ENCODE results near the gene SART3.

Gene SART3

DNA sequence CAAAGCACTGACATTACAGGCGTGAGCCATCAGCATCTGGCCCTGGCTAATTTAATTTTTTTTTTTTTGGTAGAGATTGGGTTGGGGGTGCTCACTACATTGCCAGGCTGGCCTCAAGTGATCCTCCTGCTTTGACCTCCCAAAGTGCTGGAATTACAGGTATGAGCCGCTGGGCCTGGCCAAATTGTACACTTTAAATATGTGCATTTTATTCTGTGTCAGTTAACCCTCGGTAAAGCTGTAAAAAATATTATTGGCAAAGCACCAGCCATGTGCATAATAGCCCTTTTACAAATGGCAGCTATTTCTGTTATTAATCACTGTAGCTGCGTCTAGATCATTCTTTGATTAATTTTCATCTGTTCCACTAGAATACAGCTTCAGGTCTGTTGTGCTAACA is 24.9 kb upstream of the SART3 start:
- no peak for TF ChIP-seq POLR2AphosphoS5 (IDR thresholded peaks at IDR 0.05; ENCODE audit: low read depth, low read length)
- no peak for TF ChIP-seq TAF1 (IDR thresholded peaks at IDR 0.05; ENCODE audit: borderline replicate concordance, low read depth, low read length)
- no peak for TF ChIP-seq POLR2A (IDR thresholded peaks at IDR 0.05; ENCODE audit: low read depth, low read length)
- FAIRE-seq (no peak), DNase-seq (ENCODE audit: insufficient read length) (no peak)

DNA sequence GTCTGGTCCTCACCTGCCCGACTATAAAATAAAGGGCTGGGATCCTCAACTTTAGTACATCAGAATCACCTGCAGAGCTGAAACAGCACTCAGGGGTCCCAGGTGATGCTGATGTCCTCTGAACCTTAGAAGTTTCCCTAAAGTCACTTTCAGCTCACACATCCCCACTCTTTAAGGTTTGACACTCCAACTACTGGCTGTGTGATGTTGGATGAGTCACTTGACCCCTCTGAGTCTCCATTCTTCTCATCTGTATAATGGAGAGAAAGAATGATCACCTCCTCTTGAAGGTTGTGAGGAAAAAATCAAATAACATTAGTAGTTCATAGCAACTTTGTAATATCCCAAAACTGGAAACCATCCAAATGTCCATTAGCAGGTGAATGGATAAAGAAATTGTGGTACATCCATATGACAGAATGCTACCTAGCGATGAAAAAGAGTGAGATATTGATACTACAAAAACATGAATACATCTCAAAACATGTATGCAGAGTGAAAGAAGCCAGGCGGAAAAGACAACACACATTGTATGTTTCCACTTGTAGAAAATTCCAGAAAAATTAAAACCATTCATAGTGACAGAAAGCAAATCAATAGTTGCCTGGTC is 23.6 kb upstream of the SART3 start:
- DNase-seq (ENCODE audit: insufficient read length) (no peak), FAIRE-seq (no peak)
- TF ChIP-seq POLR2A (IDR thresholded peaks at IDR 0.05; ENCODE audit: low read depth, low read length) (no peak), TAF1 (IDR thresholded peaks at IDR 0.05; ENCODE audit: borderline replicate concordance, low read depth, low read length) (no peak), POLR2AphosphoS5 (IDR thresholded peaks at IDR 0.05; ENCODE audit: low read depth, low read length) (no peak)

DNA sequence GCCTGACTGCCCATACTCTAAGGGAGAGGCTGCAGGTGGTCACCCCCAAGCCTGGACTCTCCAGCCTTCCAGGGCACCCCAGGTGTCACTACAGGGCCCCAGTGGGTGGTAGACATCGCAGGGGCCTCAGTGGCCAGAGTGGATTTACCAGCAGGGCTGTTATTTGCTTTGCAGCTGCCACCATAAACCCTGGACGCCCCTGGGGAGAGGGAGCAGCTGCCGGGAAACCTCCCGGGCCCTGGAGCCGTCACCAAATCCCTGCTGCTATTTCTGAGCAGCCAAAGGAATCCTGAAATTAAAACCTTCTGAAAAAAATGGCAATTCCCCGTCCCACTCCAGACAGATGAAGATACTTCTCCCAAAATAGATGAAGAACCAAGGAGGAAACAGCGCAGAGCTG is 23.0 kb upstream of the SART3 start:
- FAIRE-seq (no peak), DNase-seq (ENCODE audit: insufficient read length) (no peak)
- TF ChIP-seq TAF1 (IDR thresholded peaks at IDR 0.05; ENCODE audit: borderline replicate concordance, low read depth, low read length) (no peak), POLR2A (IDR thresholded peaks at IDR 0.05; ENCODE audit: low read depth, low read length) (no peak), POLR2AphosphoS5 (IDR thresholded peaks at IDR 0.05; ENCODE audit: low read depth, low read length) (no peak)

DNA sequence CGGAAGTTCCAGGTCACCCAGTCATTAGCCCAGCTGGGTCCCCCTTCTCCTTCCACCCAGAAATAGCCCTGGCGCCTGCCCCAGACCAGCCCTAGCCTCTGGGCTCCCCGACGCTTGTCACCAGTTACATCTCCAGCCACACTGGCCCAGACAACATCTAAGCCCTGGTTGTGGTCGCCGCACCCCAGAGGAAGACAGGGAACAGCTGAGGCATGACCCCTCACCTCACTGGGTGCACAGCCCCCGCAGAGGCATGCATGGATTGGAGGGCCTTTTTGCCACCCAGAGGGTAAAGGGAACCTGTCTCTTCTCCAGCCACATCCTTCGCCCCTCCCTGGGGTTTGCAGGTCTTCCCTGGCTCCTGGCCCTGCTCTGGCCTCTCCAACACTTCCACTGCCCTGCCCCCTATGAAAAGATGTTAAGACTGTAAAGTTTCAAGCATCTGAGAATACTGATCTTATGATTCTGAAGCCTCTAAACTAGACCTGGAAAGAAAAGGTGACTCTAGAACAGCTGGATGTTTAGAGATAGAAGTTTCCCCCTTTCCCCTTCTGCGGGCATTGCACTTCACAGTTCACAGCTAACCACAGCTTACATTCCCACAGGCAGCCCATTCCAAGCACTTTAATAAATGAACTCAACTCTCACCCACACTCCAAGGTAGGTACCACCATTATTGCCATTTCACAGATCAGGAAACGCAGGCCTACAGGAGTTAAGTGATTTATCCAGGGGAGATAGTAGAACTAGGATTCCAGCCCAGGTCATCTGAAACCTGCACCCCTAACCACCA is 22.2 kb upstream of the SART3 start:
- DNase-seq (ENCODE audit: insufficient read length) (no peak), FAIRE-seq (no peak)
- TF ChIP-seq TAF1 (IDR thresholded peaks at IDR 0.05; ENCODE audit: borderline replicate concordance, low read depth, low read length) (no peak), POLR2AphosphoS5 (IDR thresholded peaks at IDR 0.05; ENCODE audit: low read depth, low read length) (no peak), POLR2A (IDR thresholded peaks at IDR 0.05; ENCODE audit: low read depth, low read length) (no peak)

DNA sequence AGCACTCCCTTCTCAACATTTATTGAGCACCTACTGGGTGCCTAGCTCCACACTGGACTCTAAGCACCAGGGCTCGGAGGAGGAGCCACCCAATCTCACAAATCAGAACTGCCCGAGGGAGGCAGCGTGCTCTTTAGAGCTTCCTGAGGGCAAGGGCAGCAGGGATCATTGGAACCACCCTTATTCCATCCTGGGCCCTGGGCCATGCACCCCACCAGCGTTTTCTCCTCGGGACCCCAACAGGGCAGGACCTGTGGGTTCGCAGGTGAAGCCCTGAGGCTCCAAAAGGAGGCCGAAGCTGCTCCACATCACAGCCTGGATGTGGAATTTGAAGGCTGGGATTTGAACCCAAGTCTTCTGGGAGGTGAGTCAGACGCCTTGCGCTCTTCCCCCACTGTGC is 21.5 kb upstream of the SART3 start:
- no peak for FAIRE-seq
- DNase-seq (ENCODE audit: insufficient read length): no peak
- TF ChIP-seq TAF1 (IDR thresholded peaks at IDR 0.05; ENCODE audit: borderline replicate concordance, low read depth, low read length): no peak
- TF ChIP-seq POLR2A (IDR thresholded peaks at IDR 0.05; ENCODE audit: low read depth, low read length): no peak
- TF ChIP-seq POLR2AphosphoS5 (IDR thresholded peaks at IDR 0.05; ENCODE audit: low read depth, low read length): no peak

DNA sequence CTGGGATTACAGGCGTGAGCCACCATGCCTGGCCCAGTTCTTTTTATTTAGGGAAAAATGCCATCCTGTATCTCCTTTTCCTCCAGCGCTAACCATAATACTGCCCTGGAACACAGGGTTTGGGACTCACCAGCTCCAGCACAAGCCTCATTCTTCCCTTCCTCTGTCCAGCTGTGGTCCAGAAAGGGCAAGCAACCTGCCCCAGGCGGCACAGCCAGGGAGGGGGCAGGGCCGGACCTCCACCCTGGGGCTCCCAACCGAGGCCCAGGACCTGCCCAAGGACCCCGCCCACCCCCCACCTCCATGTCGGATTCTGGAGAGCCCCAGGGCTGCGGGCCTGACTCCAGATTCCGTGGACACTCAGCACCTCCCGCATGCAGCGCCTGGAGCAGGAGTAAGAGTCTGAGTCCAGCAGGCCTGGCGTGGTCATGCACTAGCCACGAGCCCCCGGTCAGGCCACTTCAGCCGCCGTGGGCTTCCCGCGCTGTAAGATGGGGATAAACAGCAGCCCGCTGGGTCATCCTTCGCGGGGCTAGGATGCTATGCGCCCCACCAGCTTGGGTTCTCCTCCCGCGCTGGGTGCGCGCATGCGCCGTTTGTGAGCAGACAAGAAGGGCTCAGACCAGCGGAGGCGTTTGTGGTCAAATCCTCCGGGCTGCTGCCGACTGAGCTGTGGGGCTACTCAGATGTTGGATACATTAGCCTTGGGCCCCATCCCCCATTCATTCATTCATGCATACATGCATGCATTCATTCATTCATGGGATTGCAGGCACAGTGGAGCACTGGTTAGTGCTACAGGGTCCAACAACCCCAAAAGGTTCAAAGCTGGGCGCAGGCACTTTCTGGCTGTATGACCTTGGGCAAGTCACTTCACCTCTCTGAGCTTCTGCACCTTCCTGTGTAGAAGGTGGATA is 20.6 kb upstream of the SART3 start:
- TF ChIP-seq TAF1 (IDR thresholded peaks at IDR 0.05; ENCODE audit: borderline replicate concordance, low read depth, low read length): no peak
- no peak for TF ChIP-seq POLR2AphosphoS5 (IDR thresholded peaks at IDR 0.05; ENCODE audit: low read depth, low read length)
- no peak for DNase-seq (ENCODE audit: insufficient read length)
- FAIRE-seq: no peak

DNA sequence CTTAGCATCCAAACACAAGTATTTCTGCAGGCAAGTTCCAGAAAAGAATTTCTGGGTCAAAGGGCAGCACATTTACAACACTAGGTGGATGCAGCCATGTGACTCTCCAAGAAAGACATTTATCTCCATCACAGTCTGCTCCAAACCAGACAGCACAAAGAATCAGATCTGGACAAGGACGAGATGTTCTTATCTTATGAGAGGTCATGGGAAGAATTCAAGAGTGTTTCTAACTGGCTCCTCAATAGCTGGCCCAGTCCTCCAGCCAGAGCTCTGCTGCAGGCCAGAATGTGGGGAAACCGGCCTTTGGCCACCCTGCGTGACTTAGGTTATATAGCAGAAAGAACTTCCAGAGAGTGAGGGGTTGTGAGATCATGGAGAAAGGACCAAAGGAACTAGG is 19.6 kb upstream of the SART3 start:
- no peak for FAIRE-seq
- TF ChIP-seq POLR2A (IDR thresholded peaks at IDR 0.05; ENCODE audit: low read depth, low read length) (no peak), POLR2AphosphoS5 (IDR thresholded peaks at IDR 0.05; ENCODE audit: low read depth, low read length) (no peak)
- no peak for DNase-seq (ENCODE audit: insufficient read length)

DNA sequence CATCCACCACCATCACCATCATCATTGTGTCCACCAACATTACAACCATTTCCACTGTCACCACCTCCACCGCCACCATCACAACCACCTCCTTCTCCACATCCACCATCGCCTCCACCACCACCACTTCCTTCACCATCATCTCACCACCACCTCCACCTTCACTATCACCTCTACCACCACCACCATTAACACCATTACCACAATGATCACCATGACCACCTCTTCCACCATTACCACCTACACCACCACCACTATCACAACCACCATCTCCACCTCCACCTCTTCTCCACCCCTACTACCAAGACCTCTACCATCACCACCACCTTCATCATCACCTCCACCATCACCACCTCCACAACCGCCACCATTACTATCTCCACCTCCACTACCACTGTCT is 17.8 kb upstream of the SART3 start:
- no peak for TF ChIP-seq POLR2AphosphoS5 (IDR thresholded peaks at IDR 0.05; ENCODE audit: low read depth, low read length)
- TF ChIP-seq POLR2A (IDR thresholded peaks at IDR 0.05; ENCODE audit: low read depth, low read length): no peak
- no peak for TF ChIP-seq TAF1 (IDR thresholded peaks at IDR 0.05; ENCODE audit: borderline replicate concordance, low read depth, low read length)
- DNase-seq (ENCODE audit: insufficient read length) (no peak), FAIRE-seq (no peak)

DNA sequence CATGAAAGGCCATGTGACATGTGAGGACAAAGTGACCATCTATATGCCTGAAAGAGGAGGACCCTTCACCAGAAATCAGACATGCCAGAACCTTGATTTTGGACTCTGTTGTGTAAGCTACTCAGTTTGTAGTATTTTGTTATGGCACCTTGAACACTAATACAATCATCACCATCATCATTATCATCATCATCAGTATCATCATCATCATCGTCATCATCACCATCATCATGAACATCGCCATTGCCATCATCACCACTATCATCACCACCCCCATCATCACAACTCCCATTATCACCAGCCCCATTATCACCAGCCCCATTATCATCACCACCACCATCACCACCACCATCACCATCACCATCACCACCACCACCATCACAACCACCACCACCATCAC is 17.3 kb upstream of the SART3 start:
- no peak for TF ChIP-seq POLR2A (IDR thresholded peaks at IDR 0.05; ENCODE audit: low read depth, low read length)
- TF ChIP-seq POLR2AphosphoS5 (IDR thresholded peaks at IDR 0.05; ENCODE audit: low read depth, low read length): no peak
- TF ChIP-seq TAF1 (IDR thresholded peaks at IDR 0.05; ENCODE audit: borderline replicate concordance, low read depth, low read length): no peak
- FAIRE-seq (no peak), DNase-seq (ENCODE audit: insufficient read length) (no peak)

DNA sequence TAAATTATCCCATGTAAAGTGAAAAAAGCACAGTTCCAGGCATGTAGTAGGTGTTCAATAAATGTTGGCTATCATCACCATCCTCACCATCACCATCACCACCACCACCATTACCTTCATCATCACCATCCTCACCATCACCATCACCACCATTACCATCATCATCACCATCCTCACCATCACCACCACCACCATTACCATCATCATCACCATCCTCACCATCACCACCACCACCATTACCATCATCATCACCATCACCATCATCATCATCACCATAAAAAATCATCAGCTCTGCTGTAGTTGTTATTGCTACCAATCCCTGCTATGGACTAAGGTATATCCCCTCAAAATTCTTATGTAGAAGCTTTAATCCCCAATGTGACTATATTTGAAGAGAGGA is 16.5 kb upstream of the SART3 start:
- no peak for TF ChIP-seq POLR2A (IDR thresholded peaks at IDR 0.05; ENCODE audit: low read depth, low read length)
- no peak for TF ChIP-seq TAF1 (IDR thresholded peaks at IDR 0.05; ENCODE audit: borderline replicate concordance, low read depth, low read length)
- no peak for TF ChIP-seq POLR2AphosphoS5 (IDR thresholded peaks at IDR 0.05; ENCODE audit: low read depth, low read length)
- FAIRE-seq (peak; percentile 33), DNase-seq (ENCODE audit: insufficient read length) (no peak)

DNA sequence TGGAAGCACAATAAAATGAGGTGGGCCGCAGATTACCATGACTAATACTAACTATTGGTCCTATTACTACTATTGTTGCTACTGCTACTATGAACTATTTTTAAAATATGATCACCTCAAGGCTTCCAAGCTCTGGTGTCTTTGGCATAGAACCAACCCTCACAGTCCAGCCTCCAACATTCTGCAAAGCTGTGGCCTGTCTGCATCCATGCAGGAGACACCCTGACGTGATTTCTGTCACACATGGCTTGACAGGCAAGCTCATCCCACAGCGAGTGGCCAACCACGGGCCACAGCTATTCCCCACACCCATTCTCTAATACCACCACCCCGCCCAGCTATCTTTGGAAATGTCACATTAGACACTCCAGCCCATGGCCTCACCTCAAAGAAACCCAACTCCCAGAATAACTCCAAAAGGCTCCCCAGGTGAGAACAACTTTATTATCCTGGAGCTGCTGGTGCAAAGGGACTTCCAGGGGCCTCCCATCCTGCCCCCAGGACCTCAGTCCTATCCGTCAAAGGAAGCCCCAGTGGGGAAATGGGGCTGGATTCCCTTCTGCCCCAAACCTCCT is 15.8 kb upstream of the SART3 start:
- TF ChIP-seq POLR2A (IDR thresholded peaks at IDR 0.05; ENCODE audit: low read depth, low read length) (no peak), TAF1 (IDR thresholded peaks at IDR 0.05; ENCODE audit: borderline replicate concordance, low read depth, low read length) (no peak), POLR2AphosphoS5 (IDR thresholded peaks at IDR 0.05; ENCODE audit: low read depth, low read length) (no peak)
- FAIRE-seq: no peak
- DNase-seq (ENCODE audit: insufficient read length): no peak

Measured in GM12892 (cell line).